Mesendoderm (in vitro differentiated cells): Measurements from ENCODE around the gene TNFSF9.
"Not testable (repeated sequence)": the region's sequence is repeated elsewhere in the genome, so short reads cannot be mapped to it uniquely, and the experiment has no call there.

Experiments used
- DNase-seq: peaks from one replicate; pipeline ENCODE4 v3.0.0; 2013
- H2AK5ac ChIP-seq: 2 replicates; pipeline ENCODE4 v1.6.1; 2013; ENCODE audit warnings: low read length, inconsistent platforms
- H2BK120ac ChIP-seq: 2 replicates; pipeline ENCODE4 v1.6.1; 2013; ENCODE audit warnings: low read depth, mild to moderate bottlenecking, low read length, moderate library complexity, mixed read lengths
- H2BK15ac ChIP-seq: replicated peaks from 2 replicates; pipeline ENCODE4 v1.6.1; 2013; ENCODE audit warnings: low read depth, mild to moderate bottlenecking, moderate library complexity
- H2BK5ac ChIP-seq: 2 replicates; pipeline ENCODE4 v1.6.1; 2013; ENCODE audit warnings: low read length, inconsistent platforms
- H3K18ac ChIP-seq: 2 replicates; pipeline ENCODE4 v1.6.1; 2013; ENCODE audit warnings: mild to moderate bottlenecking, low read length, mixed read lengths
- H3K23ac ChIP-seq: one replicate; pipeline ENCODE4 v1.6.1; 2013; ENCODE audit warnings: low read length
- H3K27ac ChIP-seq: 2 replicates; pipeline ENCODE4 v1.5.1; 2013; ENCODE audit warnings: low read depth, mild to moderate bottlenecking, inconsistent platforms, low read length, moderate library complexity
- H3K27me3 ChIP-seq: 2 replicates; pipeline ENCODE4 v1.6.1; 2013; ENCODE audit warnings: low read length, control low read depth, mild to moderate bottlenecking, inconsistent platforms; ENCODE audit not compliant: insufficient read depth, poor library complexity
- H3K36me3 ChIP-seq: 2 replicates; pipeline ENCODE4 v1.6.1; 2013; ENCODE audit warnings: low read length, inconsistent platforms; ENCODE audit not compliant: control insufficient read depth, insufficient read depth
- H3K4ac ChIP-seq: one replicate; pipeline ENCODE4 v1.6.1; 2013; ENCODE audit warnings: low read depth, mild to moderate bottlenecking, low read length, moderate library complexity
- H3K4me1 ChIP-seq: 2 replicates; pipeline ENCODE4 v1.6.1; 2013; ENCODE audit warnings: low read depth, low read length, inconsistent platforms; ENCODE audit not compliant: control insufficient read depth
- H3K4me2 ChIP-seq: 2 replicates; pipeline ENCODE4 v1.6.1; 2013; ENCODE audit warnings: low read length
- H3K4me3 ChIP-seq: 2 replicates; pipeline ENCODE4 v1.5.1; 2013; ENCODE audit warnings: mild to moderate bottlenecking, low read length
- H3K56ac ChIP-seq: one replicate; pipeline ENCODE4 v1.6.1; 2013; ENCODE audit warnings: low read length
- H3K79me1 ChIP-seq: 2 replicates; pipeline ENCODE4 v1.6.1; 2013; ENCODE audit warnings: low read length, inconsistent platforms
- H3K79me2 ChIP-seq: 2 replicates; pipeline ENCODE4 v1.6.1; 2013; ENCODE audit warnings: mild to moderate bottlenecking, low read length; ENCODE audit not compliant: control insufficient read depth, insufficient read depth
- H3K9ac ChIP-seq: 2 replicates; pipeline ENCODE4 v1.6.1; 2013; ENCODE audit warnings: low read length, inconsistent platforms
- H4K5ac ChIP-seq: one replicate; pipeline ENCODE4 v1.6.1; 2013; ENCODE audit warnings: low read length
- H4K8ac ChIP-seq: one replicate; pipeline ENCODE4 v1.6.1; 2013; ENCODE audit warnings: low read depth, mild to moderate bottlenecking, control low read depth, low read length, moderate library complexity
- WGBS: extraction: QIAGEN DNeasy Blood & Tissue Kit; methylation state at CpG from one replicate; pipeline ENCODE4 v1.1.7; 2013; ENCODE audit warnings: low lambda C conversion rate, missing lambda C conversion rate; ENCODE audit not compliant: insufficient coverage; ENCODE audit errors: extremely low coverage; 5-methylcytosine and 5-hydroxymethylcytosine counted together

Gene TNFSF9

GRCh38 chr19:6556043-6556449, 25.2 kb downstream of the TNFSF9 start:
- H3K27me3 ChIP-seq: no peaks in the 10 kb centered on the region
- no peak overlapping the region for H4K8ac ChIP-seq
- H2BK120ac ChIP-seq: no peak overlapping the region
- no peak overlapping the region for H3K9ac ChIP-seq
- H3K4me3 ChIP-seq: no peak overlapping the region
- no peak overlapping the region for H2BK15ac ChIP-seq
- no peaks in the 10 kb centered on the region for H3K79me1 ChIP-seq
- no peak overlapping the region for H3K4ac ChIP-seq
- H3K36me3 ChIP-seq: no peaks in the 10 kb centered on the region
- H3K56ac ChIP-seq: no peak overlapping the region
- WGBS: 100% methylated on average over 2 of the region's 2 CpGs
- no peak overlapping the region for H2BK5ac ChIP-seq
- H3K27ac ChIP-seq: no peak overlapping the region
- no peaks in the 10 kb centered on the region for H3K4me1 ChIP-seq
- no peak overlapping the region for H4K5ac ChIP-seq
- no peak overlapping the region for H3K18ac ChIP-seq
- H2AK5ac ChIP-seq: no peak overlapping the region
- H3K4me2 ChIP-seq: no peak overlapping the region
- no peak overlapping the region for H3K23ac ChIP-seq
- no peak for DNase-seq
- H3K79me2 ChIP-seq: no peaks in the 10 kb centered on the region

GRCh38 chr19:6556480-6557195, 25.8 kb downstream of the TNFSF9 start:
- Histone ChIP-seq H3K9ac (no peak overlapping the region), H3K4ac (no peak overlapping the region), H4K5ac (no peak overlapping the region), H2AK5ac (no peak overlapping the region), H3K27me3 (no peaks in the 10 kb centered on the region), H3K23ac (no peak overlapping the region), H3K4me1 (no peaks in the 10 kb centered on the region), H3K27ac (no peak overlapping the region), H3K36me3 (no peaks in the 10 kb centered on the region), H2BK120ac (no peak overlapping the region), H2BK15ac (no peak overlapping the region), H2BK5ac (no peak overlapping the region), H4K8ac (no peak overlapping the region), H3K56ac (no peak overlapping the region), H3K79me1 (no peaks in the 10 kb centered on the region), H3K18ac (no peak overlapping the region), H3K4me2 (no peak overlapping the region), H3K79me2 (no peaks in the 10 kb centered on the region), H3K4me3 (no peak overlapping the region)
- DNase-seq: no peak
- WGBS: 100% methylated on average over 1 of the region's 11 CpGs

GRCh38 chr19:6562437-6562836, 31.6 kb downstream of the TNFSF9 start:
- H4K8ac ChIP-seq: not testable (repeated sequence)

GRCh38 chr19:6564393-6564792, 33.6 kb downstream of the TNFSF9 start:
- DNase-seq: peak; percentile 30
- no peak overlapping the region for H2AK5ac ChIP-seq
- no CpG with 5 or more reads among the region's 2 CpGs for WGBS

More at GRCh38 chr19:6562437-6562836, 31.6 kb downstream of the TNFSF9 start:
- H3K56ac ChIP-seq, H3K4me3 ChIP-seq, H3K79me1 ChIP-seq, H2AK5ac ChIP-seq, H3K36me3 ChIP-seq, H3K9ac ChIP-seq, H3K4me1 ChIP-seq, H2BK120ac ChIP-seq, H3K27me3 ChIP-seq, H2BK15ac ChIP-seq, H3K18ac ChIP-seq, H3K4ac ChIP-seq, H3K23ac ChIP-seq, H4K5ac ChIP-seq, DNase-seq, H2BK5ac ChIP-seq, H3K4me2 ChIP-seq, H3K79me2 ChIP-seq, H3K27ac ChIP-seq: not testable (repeated sequence)
- WGBS: no CpG with 5 or more reads among the region's 1 CpG

GRCh38 chr19:6566727-6567126, 35.9 kb downstream of the TNFSF9 start:
- not testable (repeated sequence) for H3K27me3 ChIP-seq, H3K4me2 ChIP-seq
- WGBS: no CpG with 5 or more reads among the region's 3 CpGs

More at GRCh38 chr19:6564393-6564792, 33.6 kb downstream of the TNFSF9 start:
- Histone ChIP-seq H3K9ac (no peak overlapping the region), H3K79me1 (no peaks in the 10 kb centered on the region), H3K4me1 (no peaks in the 10 kb centered on the region), H3K18ac (no peak overlapping the region), H3K4me3 (no peak overlapping the region), H2BK15ac (no peak overlapping the region), H3K79me2 (no peaks in the 10 kb centered on the region), H3K56ac (no peak overlapping the region), H2BK120ac (no peak overlapping the region), H3K36me3 (no peaks in the 10 kb centered on the region), H3K4ac (no peak overlapping the region), H3K27ac (no peak overlapping the region), H3K4me2 (no peak overlapping the region), H3K23ac (no peak overlapping the region), H3K27me3 (no peaks in the 10 kb centered on the region), H2BK5ac (no peak overlapping the region), H4K5ac (no peak overlapping the region), H4K8ac (no peak overlapping the region)

GRCh38 chr19:6568010-6568526, 37.2 kb downstream of the TNFSF9 start:
- no peaks in the 10 kb centered on the region for H3K36me3 ChIP-seq
- H2BK120ac ChIP-seq: no peak overlapping the region
- no peak overlapping the region for H2BK5ac ChIP-seq
- DNase-seq: no peak
- no peaks in the 10 kb centered on the region for H3K79me2 ChIP-seq
- no peak overlapping the region for H3K56ac ChIP-seq
- H3K18ac ChIP-seq: no peak overlapping the region
- H3K9ac ChIP-seq: no peak overlapping the region
- no peak overlapping the region for H2BK15ac ChIP-seq
- no peak overlapping the region for H3K4me2 ChIP-seq
- H3K27ac ChIP-seq: no peak overlapping the region
- no peak overlapping the region for H3K4me3 ChIP-seq
- H3K23ac ChIP-seq: no peak overlapping the region
- H4K5ac ChIP-seq: no peak overlapping the region
- no peak overlapping the region for H2AK5ac ChIP-seq
- H3K79me1 ChIP-seq: no peaks in the 10 kb centered on the region
- no peaks in the 10 kb centered on the region for H3K4me1 ChIP-seq
- WGBS: no CpG with 5 or more reads among the region's 8 CpGs
- no peaks in the 10 kb centered on the region for H3K27me3 ChIP-seq
- no peak overlapping the region for H4K8ac ChIP-seq
- no peak overlapping the region for H3K4ac ChIP-seq

More at GRCh38 chr19:6566727-6567126, 35.9 kb downstream of the TNFSF9 start:
- H2BK5ac ChIP-seq, H3K4me3 ChIP-seq, H3K23ac ChIP-seq, H4K5ac ChIP-seq, H3K79me1 ChIP-seq, H3K9ac ChIP-seq, H2BK120ac ChIP-seq, H3K27ac ChIP-seq, H3K79me2 ChIP-seq, H3K18ac ChIP-seq, H3K4me1 ChIP-seq, H3K4ac ChIP-seq, DNase-seq, H3K36me3 ChIP-seq, H2BK15ac ChIP-seq, H3K56ac ChIP-seq, H2AK5ac ChIP-seq, H4K8ac ChIP-seq: not testable (repeated sequence)
